ENCODE results near the gene FNDC10. TPM values are rescaled to one million over a fixed set of nuclear protein-coding genes. Genes with fewer than 3 reads are reported as not detected.
A peak's percentile ranks its signal among the peaks of the same experiment; 100 is the strongest.

FNDC10 gene
- total and polyA plus RNA-seq, 9 of the 15 experiments (the other 6 are each of a cell fraction or from before 2014, with no cell fraction given), result 0.08 to 6.3 (median 1.6) TPM

- TF ChIP-seq, protein P1, sequence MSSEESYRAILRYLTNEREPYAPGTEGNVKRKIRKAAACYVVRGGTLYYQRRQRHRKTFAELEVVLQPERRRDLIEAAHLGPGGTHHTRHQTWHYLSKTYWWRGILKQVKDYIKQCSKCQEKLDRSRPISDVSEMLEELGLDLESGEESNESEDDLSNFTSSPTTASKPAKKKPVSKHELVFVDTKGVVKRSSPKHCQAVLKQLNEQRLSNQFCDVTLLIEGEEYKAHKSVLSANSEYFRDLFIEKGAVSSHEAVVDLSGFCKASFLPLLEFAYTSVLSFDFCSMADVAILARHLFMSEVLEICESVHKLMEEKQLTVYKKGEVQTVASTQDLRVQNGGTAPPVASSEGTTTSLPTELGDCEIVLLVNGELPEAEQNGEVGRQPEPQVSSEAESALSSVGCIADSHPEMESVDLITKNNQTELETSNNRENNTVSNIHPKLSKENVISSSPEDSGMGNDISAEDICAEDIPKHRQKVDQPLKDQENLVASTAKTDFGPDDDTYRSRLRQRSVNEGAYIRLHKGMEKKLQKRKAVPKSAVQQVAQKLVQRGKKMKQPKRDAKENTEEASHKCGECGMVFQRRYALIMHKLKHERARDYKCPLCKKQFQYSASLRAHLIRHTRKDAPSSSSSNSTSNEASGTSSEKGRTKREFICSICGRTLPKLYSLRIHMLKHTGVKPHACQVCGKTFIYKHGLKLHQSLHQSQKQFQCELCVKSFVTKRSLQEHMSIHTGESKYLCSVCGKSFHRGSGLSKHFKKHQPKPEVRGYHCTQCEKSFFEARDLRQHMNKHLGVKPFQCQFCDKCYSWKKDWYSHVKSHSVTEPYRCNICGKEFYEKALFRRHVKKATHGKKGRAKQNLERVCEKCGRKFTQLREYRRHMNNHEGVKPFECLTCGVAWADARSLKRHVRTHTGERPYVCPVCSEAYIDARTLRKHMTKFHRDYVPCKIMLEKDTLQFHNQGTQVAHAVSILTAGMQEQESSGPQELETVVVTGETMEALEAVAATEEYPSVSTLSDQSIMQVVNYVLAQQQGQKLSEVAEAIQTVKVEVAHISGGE (CRISPR knock-in tag; IDR thresholded peaks at IDR 0.05), result peak in 1 of 3 experiments; percentile 1; a peak in 1 of 6 replicates
- TF ChIP-seq ZNF24 (IDR thresholded peaks at IDR 0.05) (no peak), SMAD3 (CRISPR knock-in tag; conservative IDR thresholded peaks at IDR 0.05) (no peak), ARID2 (IDR thresholded peaks at IDR 0.05) (no peak), SAP30 (IDR thresholded peaks at IDR 0.05; ENCODE audit: borderline replicate concordance, insufficient read depth, low read depth, low read length, poor library complexity, severe bottlenecking) (peak; percentile 12), ARNT (IDR thresholded peaks at IDR 0.05) (no peak), EWSR1 (IDR thresholded peaks at IDR 0.05; ENCODE audit: borderline replicate concordance, low read depth, partially characterized antibody) (no peak), NCOA1 (IDR thresholded peaks at IDR 0.05; ENCODE audit: low read depth) (no peak), RREB1 (CRISPR knock-in tag; IDR thresholded peaks at IDR 0.05) (no peak), TRIM25 (IDR thresholded peaks at IDR 0.05; ENCODE audit: borderline replicate concordance) (no peak)
- TF ChIP-seq, protein P2, sequence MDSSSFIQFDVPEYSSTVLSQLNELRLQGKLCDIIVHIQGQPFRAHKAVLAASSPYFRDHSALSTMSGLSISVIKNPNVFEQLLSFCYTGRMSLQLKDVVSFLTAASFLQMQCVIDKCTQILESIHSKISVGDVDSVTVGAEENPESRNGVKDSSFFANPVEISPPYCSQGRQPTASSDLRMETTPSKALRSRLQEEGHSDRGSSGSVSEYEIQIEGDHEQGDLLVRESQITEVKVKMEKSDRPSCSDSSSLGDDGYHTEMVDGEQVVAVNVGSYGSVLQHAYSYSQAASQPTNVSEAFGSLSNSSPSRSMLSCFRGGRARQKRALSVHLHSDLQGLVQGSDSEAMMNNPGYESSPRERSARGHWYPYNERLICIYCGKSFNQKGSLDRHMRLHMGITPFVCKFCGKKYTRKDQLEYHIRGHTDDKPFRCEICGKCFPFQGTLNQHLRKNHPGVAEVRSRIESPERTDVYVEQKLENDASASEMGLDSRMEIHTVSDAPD (CRISPR knock-in tag; IDR thresholded peaks at IDR 0.05), result no peak
Measured at GRCh38 chr1:1616045-1616790, 16.3 kb upstream of the FNDC10 start (continued).

All from K562 (cell line).